HEK293 (cell line): ENCODE results near the gene ZP4.

Experiments
- CTCF ChIA-PET: fragments of 350-600 bp; formaldehyde crosslinking; extraction: SDS; loops from one replicate; lab custom pipeline; 2021; ENCODE audit warnings: antibody characterized with exemption; lab: Yijun Ruan, JAX
- POLR2A ChIA-PET: fragments of 300-600 bp; formaldehyde crosslinking; extraction: SDS; loops from one replicate; lab custom pipeline; 2020; ENCODE audit warnings: antibody characterized with exemption, inconsistent platforms; lab: Yijun Ruan, JAX
- H3K27ac ChIP-seq: fragments of 200-500 bp; sonication (Bioruptor generic); 2 replicates; pipeline ENCODE4 v1.5.1; 2014; ENCODE audit warnings: low read depth, low read length, control low read depth, inconsistent platforms; ENCODE audit errors: extremely low read depth
- H3K36me3 ChIP-seq, 2 experiments: fragments of 200-500 bp in 1 of 2; sonication (Bioruptor generic) in 1 of 2; 1 replicate in 1 of 2; 2 replicates in 1 of 2; pipeline ENCODE4 v1.5.1; 2014 to 2017; ENCODE audit warnings: inconsistent platforms in 2 of 2, low read length in 2 of 2; ENCODE audit not compliant: control insufficient read depth in 2 of 2, insufficient read depth in 1 of 2
- H3K4me1 ChIP-seq: fragments of 200-500 bp; sonication (Bioruptor generic); 2 replicates; pipeline ENCODE4 v1.5.1; 2014; ENCODE audit warnings: mild to moderate bottlenecking, low read length, inconsistent platforms; ENCODE audit not compliant: control insufficient read depth, insufficient read depth
- H3K4me3 ChIP-seq: 2 replicates; pipeline ENCODE4 v1.5.1; 2011; ENCODE audit warnings: low read depth, mild to moderate bottlenecking, control low read depth, low read length, moderate library complexity
- H3K9me3 ChIP-seq: fragments of 200-500 bp; sonication (Bioruptor generic); 2 replicates; pipeline ENCODE4 v1.5.1; 2014; ENCODE audit warnings: low read depth, low read length, inconsistent platforms; ENCODE audit not compliant: control insufficient read depth, insufficient read depth
- BCL11A ChIP-seq: fragments of 450-650 bp; formaldehyde crosslinking; IDR thresholded peaks from 2 replicates; pipeline ENCODE4 v1.5.1; 2016; ENCODE audit warnings: low read depth, missing biosample characterization, missing genetic modification characterization
- GLI2 ChIP-seq: fragments of 450-650 bp; formaldehyde crosslinking; IDR thresholded peaks from 2 replicates; pipeline ENCODE4; 2017; ENCODE audit warnings: missing biosample characterization, missing genetic modification characterization, low read depth, borderline replicate concordance
- KLF10 ChIP-seq: fragments of 450-650 bp; IDR thresholded peaks from 2 replicates; pipeline ENCODE4 v1.5.1; 2018; ENCODE audit warnings: missing biosample characterization, mild to moderate bottlenecking, missing genetic modification characterization
- KLF9 ChIP-seq: fragments of 450-650 bp; formaldehyde crosslinking; IDR thresholded peaks from 2 replicates; pipeline ENCODE4 v1.5.1; 2016; ENCODE audit warnings: missing biosample characterization, missing genetic modification characterization, low read depth
- OSR2 ChIP-seq: fragments of 450-650 bp; formaldehyde crosslinking; IDR thresholded peaks from 2 replicates; pipeline ENCODE4 v1.5.1; 2016; ENCODE audit warnings: missing biosample characterization, missing genetic modification characterization
- PRDM10 ChIP-seq: fragments of 450-650 bp; formaldehyde crosslinking; IDR thresholded peaks from 2 replicates; pipeline ENCODE4 v1.5.1; 2016; ENCODE audit warnings: missing biosample characterization, missing genetic modification characterization
- PRDM4 ChIP-seq: fragments of 450-650 bp; formaldehyde crosslinking; IDR thresholded peaks from 2 replicates; pipeline ENCODE4 v1.5.1; 2017; ENCODE audit warnings: missing biosample characterization, missing genetic modification characterization
- SALL2 ChIP-seq: fragments of 450-650 bp; formaldehyde crosslinking; IDR thresholded peaks from 2 replicates; pipeline ENCODE4 v1.5.0; 2017; ENCODE audit warnings: missing biosample characterization, mild to moderate bottlenecking, missing genetic modification characterization, borderline replicate concordance
- SP2 ChIP-seq: fragments of 450-650 bp; formaldehyde crosslinking; IDR thresholded peaks from 2 replicates; pipeline ENCODE4 v1.5.1; 2016; ENCODE audit warnings: missing biosample characterization, missing genetic modification characterization
- WT1 ChIP-seq: fragments of 450-650 bp; formaldehyde crosslinking; IDR thresholded peaks from 2 replicates; pipeline ENCODE4 v1.5.1; 2016; ENCODE audit warnings: missing biosample characterization, missing genetic modification characterization
- ZBTB21 ChIP-seq: fragments of 450-650 bp; formaldehyde crosslinking; IDR thresholded peaks from 2 replicates; pipeline ENCODE4 v1.5.1; 2017; ENCODE audit warnings: missing biosample characterization, missing genetic modification characterization
- ZNF121 ChIP-seq: fragments of 450-650 bp; formaldehyde crosslinking; IDR thresholded peaks from 2 replicates; pipeline ENCODE4 v1.5.1; 2016; ENCODE audit warnings: missing biosample characterization, missing genetic modification characterization
- ZNF146 ChIP-seq: fragments of 450-650 bp; formaldehyde crosslinking; IDR thresholded peaks from 2 replicates; pipeline ENCODE4 v1.5.1; 2016; ENCODE audit warnings: missing biosample characterization, missing genetic modification characterization
- ZNF155 ChIP-seq: fragments of 450-650 bp; formaldehyde crosslinking; IDR thresholded peaks from 2 replicates; pipeline ENCODE4 v1.5.1; 2016; ENCODE audit warnings: missing biosample characterization, missing genetic modification characterization
- ZNF248 ChIP-seq: fragments of 450-650 bp; formaldehyde crosslinking; IDR thresholded peaks from 2 replicates; pipeline ENCODE4 v1.5.1; 2017; ENCODE audit warnings: missing biosample characterization, missing genetic modification characterization
- ZNF266 ChIP-seq: fragments of 450-650 bp; formaldehyde crosslinking; IDR thresholded peaks from 2 replicates; pipeline ENCODE4 v1.5.1; 2016; ENCODE audit warnings: missing biosample characterization, missing genetic modification characterization, low read depth
- ZNF449 ChIP-seq: fragments of 450-650 bp; formaldehyde crosslinking; IDR thresholded peaks from 2 replicates; pipeline ENCODE4 v1.5.1; 2017; ENCODE audit warnings: missing biosample characterization, mild to moderate bottlenecking, missing genetic modification characterization, moderate library complexity
- ZNF521 ChIP-seq: fragments of 450-650 bp; formaldehyde crosslinking; IDR thresholded peaks from 2 replicates; pipeline ENCODE4 v1.5.1; 2017; ENCODE audit warnings: missing biosample characterization, mild to moderate bottlenecking, missing genetic modification characterization
- ZNF530 ChIP-seq: fragments of 450-650 bp; formaldehyde crosslinking; IDR thresholded peaks from 2 replicates; pipeline ENCODE4 v1.5.1; 2016; ENCODE audit warnings: low read depth, missing biosample characterization, missing genetic modification characterization
- ZNF561 ChIP-seq: fragments of 450-650 bp; IDR thresholded peaks from 2 replicates; pipeline ENCODE4 v1.5.1; 2018; ENCODE audit warnings: missing biosample characterization, missing genetic modification characterization, borderline replicate concordance
- ZNF701 ChIP-seq: fragments of 450-650 bp; formaldehyde crosslinking; IDR thresholded peaks from 2 replicates; pipeline ENCODE4 v1.5.1; 2016; ENCODE audit warnings: missing biosample characterization, missing genetic modification characterization
- TF ChIP-seq, protein P1 (sequence below): fragments of 450-650 bp; formaldehyde crosslinking; IDR thresholded peaks from 2 replicates; pipeline ENCODE4 v1.5.1; 2016; ENCODE audit warnings: missing biosample characterization, missing genetic modification characterization

The ZP4 gene

GRCh38 chr1:237879195-237879594, 11.5 kb downstream of the ZP4 start:
- H3K4me3 ChIP-seq = no peak overlapping the region
- H3K36me3 ChIP-seq = no peaks in the 10 kb centered on the region
- no peaks in the 10 kb centered on the region for H3K9me3 ChIP-seq
- H3K4me1 ChIP-seq = no peaks in the 10 kb centered on the region
- CTCF ChIA-PET = interaction anchor here (0.6 to 4.1 kb wide), 4 partner anchors 15 to 73 kb away, joined by 3 to 19 read pairs (median 8); no protein-coding TSS in a partner anchor
- H3K27ac ChIP-seq = no peak overlapping the region
- TF ChIP-seq PRDM10 (tag by site-specific recombination) (0 out of 2 replicates have a peak, but pooled peaks have one; percentile 11), ZBTB21 (tag by site-specific recombination) (0 out of 2 replicates have a peak, but pooled peaks have one; percentile 18), OSR2 (tag by site-specific recombination) (no peak), GLI2 (tag by site-specific recombination) (no peak)
- POLR2A ChIA-PET = no interaction called here

DNA sequence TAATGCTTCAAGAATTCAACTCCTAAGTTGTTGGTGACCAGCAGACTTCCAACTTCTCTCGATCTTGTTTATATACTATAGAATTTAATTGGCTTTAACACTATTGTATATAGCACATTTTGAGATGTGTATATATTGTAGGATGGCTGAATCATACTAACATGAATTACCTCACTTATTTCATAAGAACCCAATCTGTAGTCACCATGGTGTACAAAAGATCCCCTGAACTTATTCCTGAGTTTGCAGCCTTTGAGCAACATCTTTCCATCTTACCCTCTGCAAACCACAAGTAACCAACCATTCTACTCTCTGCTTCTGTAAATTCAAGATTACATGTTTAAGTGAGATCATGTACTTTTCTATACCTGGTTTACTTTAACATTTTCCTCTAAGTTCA, 12.3 kb downstream of the ZP4 start:
- H3K36me3 ChIP-seq = no peaks in the 10 kb centered on the region
- POLR2A ChIA-PET = no interaction called here
- H3K4me3 ChIP-seq = no peak overlapping the region
- H3K9me3 ChIP-seq = no peaks in the 10 kb centered on the region
- CTCF ChIA-PET = interaction anchor here (0.6 to 4.1 kb wide), 5 partner anchors 9 to 23 kb away, joined by 3 to 19 read pairs (median 5); no protein-coding TSS in a partner anchor
- no peak for TF ChIP-seq SP2 (tag by site-specific recombination)
- TF ChIP-seq, protein P1, sequence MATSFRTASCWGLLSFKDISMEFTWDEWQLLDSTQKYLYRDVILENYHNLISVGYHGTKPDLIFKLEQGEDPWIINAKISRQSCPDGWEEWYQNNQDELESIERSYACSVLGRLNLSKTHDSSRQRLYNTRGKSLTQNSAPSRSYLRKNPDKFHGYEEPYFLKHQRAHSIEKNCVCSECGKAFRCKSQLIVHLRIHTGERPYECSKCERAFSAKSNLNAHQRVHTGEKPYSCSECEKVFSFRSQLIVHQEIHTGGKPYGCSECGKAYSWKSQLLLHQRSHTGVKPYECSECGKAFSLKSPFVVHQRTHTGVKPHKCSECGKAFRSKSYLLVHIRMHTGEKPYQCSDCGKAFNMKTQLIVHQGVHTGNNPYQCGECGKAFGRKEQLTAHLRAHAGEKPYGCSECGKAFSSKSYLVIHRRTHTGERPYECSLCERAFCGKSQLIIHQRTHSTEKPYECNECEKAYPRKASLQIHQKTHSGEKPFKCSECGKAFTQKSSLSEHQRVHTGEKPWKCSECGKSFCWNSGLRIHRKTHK = no peak
- TF ChIP-seq ZNF266 = no peak
- no peak for TF ChIP-seq ZNF701
- TF ChIP-seq ZNF248 (tag by site-specific recombination) = no peak
- no peak for TF ChIP-seq ZNF146 (tag by site-specific recombination)
- TF ChIP-seq ZNF449 (tag by site-specific recombination) = no peak
- TF ChIP-seq ZNF521 (tag by site-specific recombination) = no peak
- no peak for TF ChIP-seq WT1 (tag by site-specific recombination)
- TF ChIP-seq ZNF530 (tag by site-specific recombination) = no peak
- TF ChIP-seq ZNF121 = no peak
- no peak for TF ChIP-seq ZNF561 (tag by site-specific recombination)
- no peak for TF ChIP-seq BCL11A (tag by site-specific recombination)
- no peak for TF ChIP-seq SALL2 (tag by site-specific recombination)
- TF ChIP-seq PRDM4 (tag by site-specific recombination) = no peak
- TF ChIP-seq ZNF155 = no peak
- no peak for TF ChIP-seq KLF9 (tag by site-specific recombination)
- TF ChIP-seq KLF10 = no peak
- H3K27ac ChIP-seq = no peak overlapping the region
- peaks cover 6% of the 10 kb centered on the region for H3K4me1 ChIP-seq
